Ovary (tissue), 9 donors: ENCODE results near the gene RNF187. TPM values are rescaled to one million over a fixed set of nuclear protein-coding genes. Genes with fewer than 3 reads are reported as not detected.
A peak's percentile ranks its signal among the peaks of the same experiment; 100 is the strongest.

Source experiments
- DNase-seq, 5 donors: peaks; one replicate each; pipeline ENCODE4 v3.0.0-alpha.2; 2019 to 2020
- H3K27ac ChIP-seq, 2 donors: fragments of 200-600 bp; one replicate each; pipeline versions ENCODE4 v1.5.1 to v1.8.0; 2019 to 2022
- H3K27me3 ChIP-seq: fragments of 200-600 bp; one replicate; pipeline ENCODE4 v1.8.0; 2022
- H3K36me3 ChIP-seq: fragments of 200-600 bp; sonication (generic); one replicate; pipeline ENCODE4 v1.5.1; 2019
- H3K4me1 ChIP-seq: one replicate; pipeline ENCODE4 v1.8.1; 2013; ENCODE audit warnings: mild to moderate bottlenecking, moderate library complexity; ENCODE audit not compliant: insufficient read depth
- H3K4me3 ChIP-seq: fragments of 200-600 bp; sonication (generic); one replicate; pipeline ENCODE4 v1.5.1; 2017
- H3K9me3 ChIP-seq, 2 donors: fragments of 200-600 bp in 1 of 2; sonication (generic) in 1 of 2; one replicate each; pipeline versions ENCODE4 v1.5.1 to v1.8.1; 2013 to 2019; ENCODE audit warnings: mild to moderate bottlenecking in 1 of 2, moderate library complexity in 1 of 2
- EP300 ChIP-seq: sonication (generic); formaldehyde crosslinking; IDR thresholded peaks from one replicate; pipeline ENCODE4 v1.6.1; 2017; ENCODE audit warnings: antibody characterized with exemption
- POLR2A ChIP-seq: fragments of 450-650 bp; IDR thresholded peaks from one replicate; pipeline ENCODE4 v1.6.1; 2017; ENCODE audit warnings: antibody characterized with exemption, mild to moderate bottlenecking, moderate library complexity
- WGBS, 3 donors: extraction: QIAGEN DNeasy Blood & Tissue Kit in 1 of 3; methylation state at CpG; one replicate each; pipeline versions ENCODE4 v1.1.5 to v1.1.7; 2013 to 2017; 5-methylcytosine and 5-hydroxymethylcytosine counted together
- intact Hi-C, 4 donors: fragments of 100-400 bp; cut with DNase I; formaldehyde crosslinking; loops; one replicate each; pipeline versions ENCODE4 v1.11.0 to v1.15.1; 2022 to 2023
- polyA plus RNA-seq, 2 donors: library from polyadenylated mRNA; stranded (reverse); fragments of 200-250 nt in 1 of 2; fragments of 350-450 nt in 1 of 2; fragmentation: Illumina TruSeq in 1 of 2; extraction: RNeasy Lipid Tissue Mini Kit (QIAGEN cat#74804) in 1 of 2; gene quantifications; one replicate each; pipeline ENCODE4 v1.2.3, GENCODE V29; 2013 to 2014
- total RNA-seq, 7 donors: library from RNA; depleted of rRNA in 2 of 7; stranded (reverse); fragments of >200 nt in 2 of 7; fragmentation: NEBNext Ultra II Directional in 3 of 7; extraction: Animal tissue kit (Norgen Biotek cat#: 25700) in 3 of 7; gene quantifications; one replicate each; pipeline versions ENCODE4 v1.1.0 to v1.2.4, GENCODE V29; 2016 to 2023
- TF ChIP-seq, protein P1 (sequence below), 3 donors: fragments of 450-650 bp in 2 of 3; fragments of 200-600 bp in 1 of 3; IDR thresholded peaks; one replicate each; pipeline versions ENCODE4 v1.5.1 to v1.8.0; 2016 to 2022; ENCODE audit warnings: antibody characterized with exemption in 3 of 3, mild to moderate bottlenecking in 1 of 3
- donor health status: DM: no; HTN: no; CAD: no; lungs with moderate emphysema.
- donor health status: DM: no; HTN: no; CAD: no.
- donor health status: Bipolar disorder and iron deficiency.
- donor health status: DM: yes; HTN: yes; CAD: no.
- donor health status: DM: no; HTN: no; CAD: no.
- donor health status: DM: yes; HTN: yes; CAD: no.

RNF187 gene
- total and polyA plus RNA-seq, 9 donors, result 32.2 to 165 (median 109) TPM

DNA sequence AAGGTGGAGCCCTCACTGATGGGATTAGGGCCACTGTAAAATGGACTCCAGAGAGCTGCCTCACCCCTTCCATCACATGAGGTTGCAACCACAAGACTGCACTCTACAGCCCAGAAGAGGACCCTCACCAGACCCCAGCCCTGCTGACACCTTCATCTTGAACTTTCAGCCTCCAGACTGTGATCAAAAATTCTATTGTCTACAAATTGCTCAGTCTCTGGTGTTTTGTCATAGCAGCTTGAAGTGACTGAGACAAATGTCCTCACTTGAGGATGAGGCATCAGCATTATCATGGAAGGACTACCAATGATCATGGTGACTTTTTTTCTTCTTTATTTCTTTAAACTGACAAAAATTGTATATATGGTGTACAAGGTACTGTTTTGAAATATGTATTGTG, 43.8 kb upstream of the RNF187 start:
- H3K27me3 ChIP-seq, result no peaks in the 10 kb centered on the region
- DNase-seq, result no peak
- H3K27ac ChIP-seq, result no peak overlapping the region
- TF ChIP-seq, protein P1, sequence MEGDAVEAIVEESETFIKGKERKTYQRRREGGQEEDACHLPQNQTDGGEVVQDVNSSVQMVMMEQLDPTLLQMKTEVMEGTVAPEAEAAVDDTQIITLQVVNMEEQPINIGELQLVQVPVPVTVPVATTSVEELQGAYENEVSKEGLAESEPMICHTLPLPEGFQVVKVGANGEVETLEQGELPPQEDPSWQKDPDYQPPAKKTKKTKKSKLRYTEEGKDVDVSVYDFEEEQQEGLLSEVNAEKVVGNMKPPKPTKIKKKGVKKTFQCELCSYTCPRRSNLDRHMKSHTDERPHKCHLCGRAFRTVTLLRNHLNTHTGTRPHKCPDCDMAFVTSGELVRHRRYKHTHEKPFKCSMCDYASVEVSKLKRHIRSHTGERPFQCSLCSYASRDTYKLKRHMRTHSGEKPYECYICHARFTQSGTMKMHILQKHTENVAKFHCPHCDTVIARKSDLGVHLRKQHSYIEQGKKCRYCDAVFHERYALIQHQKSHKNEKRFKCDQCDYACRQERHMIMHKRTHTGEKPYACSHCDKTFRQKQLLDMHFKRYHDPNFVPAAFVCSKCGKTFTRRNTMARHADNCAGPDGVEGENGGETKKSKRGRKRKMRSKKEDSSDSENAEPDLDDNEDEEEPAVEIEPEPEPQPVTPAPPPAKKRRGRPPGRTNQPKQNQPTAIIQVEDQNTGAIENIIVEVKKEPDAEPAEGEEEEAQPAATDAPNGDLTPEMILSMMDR (IDR thresholded peaks at IDR 0.05), result no peak
- no peaks in the 10 kb centered on the region for H3K36me3 ChIP-seq
- H3K9me3 ChIP-seq, result no peaks in the 10 kb centered on the region
- intact Hi-C loops, result no loop called here
- no peak overlapping the region for H3K4me3 ChIP-seq
- H3K4me1 ChIP-seq, result peaks cover 6% of the 10 kb centered on the region

DNA sequence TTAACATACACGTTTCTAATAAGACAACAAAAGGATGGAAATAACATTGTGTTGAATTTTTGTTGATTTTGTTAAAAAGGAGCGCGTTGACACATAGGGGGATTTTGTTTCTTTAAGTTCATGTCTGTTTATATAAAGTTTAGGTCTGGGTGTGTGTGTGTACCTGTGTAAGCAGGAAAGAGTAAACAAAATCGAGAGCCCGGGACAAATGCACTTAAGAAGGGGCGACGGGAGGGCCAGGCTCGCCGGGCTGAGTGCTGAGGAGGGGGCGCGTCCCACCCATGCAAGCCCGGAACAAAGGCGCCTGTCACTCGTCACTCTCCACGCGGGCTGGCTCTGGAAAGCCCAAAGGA, 41.7 kb upstream of the RNF187 start:
- H3K4me3 ChIP-seq, result no peak overlapping the region
- TF ChIP-seq EP300, result no peak
- TF ChIP-seq, protein P1 (IDR thresholded peaks at IDR 0.05), result no peak
- TF ChIP-seq POLR2A, result no peak
- intact Hi-C loops, result no loop called here
- DNase-seq, result no peak
- H3K9me3 ChIP-seq, result no peaks in the 10 kb centered on the region
- 4 to 6% (median 5%) methylated on average over 16 of the region's 16 CpGs for WGBS, 3 donors
- H3K27me3 ChIP-seq, result no peaks in the 10 kb centered on the region
- H3K4me1 ChIP-seq, result peaks cover 6% of the 10 kb centered on the region
- H3K27ac ChIP-seq, result no peak overlapping the region
- H3K36me3 ChIP-seq, result no peaks in the 10 kb centered on the region

DNA sequence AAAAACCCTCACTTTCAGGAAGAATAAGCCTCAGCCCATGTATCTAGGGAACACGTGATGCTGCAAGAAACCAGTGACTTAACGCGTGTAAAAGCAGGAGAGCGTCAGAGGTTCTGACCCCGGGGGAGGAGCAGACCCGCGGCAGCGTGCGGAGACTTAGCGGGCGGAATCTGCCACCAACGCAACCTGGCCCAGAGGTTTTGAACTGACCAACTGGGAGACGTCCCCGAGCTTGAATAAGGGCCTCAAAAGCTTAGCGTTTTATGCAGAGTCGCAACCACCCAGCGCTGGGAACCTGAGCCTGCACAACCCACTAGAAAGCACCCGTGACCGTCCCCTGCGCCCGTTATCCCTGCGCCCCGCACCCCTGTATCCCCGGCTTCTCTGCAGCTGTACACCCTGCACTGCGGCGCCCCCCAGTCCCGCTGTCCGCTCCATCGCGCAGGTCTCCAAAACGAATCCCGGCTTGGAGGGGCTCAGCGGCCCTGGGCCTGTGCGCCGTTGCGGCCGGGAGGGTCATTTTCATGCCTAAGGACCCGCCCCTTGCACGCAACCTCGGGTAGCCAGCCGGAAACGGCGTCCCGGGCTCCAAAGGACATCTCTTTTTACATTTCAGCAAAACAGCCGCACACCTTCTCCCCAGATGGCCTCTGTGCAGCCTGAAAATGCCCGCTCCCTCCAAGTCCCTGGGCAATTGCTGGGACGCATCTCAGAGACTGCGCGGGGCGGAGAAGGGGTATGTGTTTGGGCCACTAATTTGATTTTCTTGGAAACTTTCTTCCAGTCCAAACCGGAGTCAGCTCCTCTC, 41.1 kb upstream of the RNF187 start:
- no peak overlapping the region for H3K4me3 ChIP-seq
- H3K27ac ChIP-seq, result no peak overlapping the region
- DNase-seq, result peak in 2 of 5 donors; percentile 31 to 54
- no peaks in the 10 kb centered on the region for H3K27me3 ChIP-seq
- H3K36me3 ChIP-seq, result no peaks in the 10 kb centered on the region
- 4 to 7% (median 5%) methylated on average over 47 to 51 of the region's 51 CpGs for WGBS, 3 donors
- H3K9me3 ChIP-seq, result no peaks in the 10 kb centered on the region
- TF ChIP-seq POLR2A, result no peak
- TF ChIP-seq EP300, result no peak
- TF ChIP-seq, protein P1 (IDR thresholded peaks at IDR 0.05), result no peak
- H3K4me1 ChIP-seq, result peaks cover 6% of the 10 kb centered on the region
- intact Hi-C loops, result no loop called here

DNA sequence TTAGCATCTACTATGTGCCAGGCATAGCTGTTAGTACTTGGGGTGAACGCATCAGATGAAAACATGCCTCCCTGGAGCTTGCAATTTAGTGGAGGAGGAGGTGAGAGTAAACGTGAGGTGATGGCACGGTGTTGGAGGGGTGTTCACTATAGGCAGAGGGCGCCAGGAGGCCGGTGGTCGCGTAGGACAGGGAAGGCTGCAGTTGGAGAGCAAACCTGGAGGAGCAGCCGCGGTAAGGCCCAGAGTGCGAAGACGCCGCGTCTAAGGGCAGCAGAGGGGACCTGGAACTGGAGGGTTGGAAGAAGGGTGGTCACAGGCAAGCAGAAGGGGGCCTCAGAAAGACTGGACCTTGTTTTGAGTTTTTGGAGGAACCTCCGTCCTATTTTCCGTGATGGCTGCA, 40.3 kb upstream of the RNF187 start:
- no peaks in the 10 kb centered on the region for H3K27me3 ChIP-seq
- H3K36me3 ChIP-seq, result no peaks in the 10 kb centered on the region
- TF ChIP-seq, protein P1 (IDR thresholded peaks at IDR 0.05), result no peak
- TF ChIP-seq EP300 (no peak), POLR2A (no peak)
- no peak overlapping the region for H3K4me3 ChIP-seq
- no peak overlapping the region for H3K27ac ChIP-seq
- H3K9me3 ChIP-seq, result no peaks in the 10 kb centered on the region
- no peak for DNase-seq
- intact Hi-C loops, result no loop called here
- peaks cover 6% of the 10 kb centered on the region for H3K4me1 ChIP-seq
- 46 to 69% (median 64%) methylated on average over 15 of the region's 15 CpGs for WGBS, 3 donors
